H9 (cell line): ENCODE data around the gene MAN1A2. TPM values are rescaled to one million over a fixed set of nuclear protein-coding genes. Genes with fewer than 3 reads are reported as not detected.

Experiments
- DNase-seq: peaks from one replicate; pipeline ENCODE4 v3.0.0-alpha.2; 2017
- H2AFZ ChIP-seq: one replicate; pipeline ENCODE4 v1.6.1; 2013; ENCODE audit warnings: mild to moderate bottlenecking, low read length, control low read depth, moderate library complexity
- H2AK5ac ChIP-seq: 2 replicates; pipeline ENCODE4 v1.6.1; 2013; ENCODE audit warnings: low read length, control low read depth, mixed read lengths; ENCODE audit not compliant: insufficient read length
- H2BK120ac ChIP-seq: one replicate; pipeline ENCODE4 v1.6.1; 2013; ENCODE audit warnings: low read depth, mild to moderate bottlenecking, low read length, control low read depth, inconsistent platforms; ENCODE audit not compliant: poor library complexity, severe bottlenecking
- H2BK12ac ChIP-seq: 2 replicates; pipeline ENCODE4 v1.6.1; 2013; ENCODE audit warnings: low read length, control low read depth, mixed read lengths, low read depth; ENCODE audit not compliant: insufficient read length
- H2BK15ac ChIP-seq: 2 replicates; pipeline ENCODE4 v1.6.1; 2013; ENCODE audit warnings: low read depth, low read length, control low read depth
- H2BK20ac ChIP-seq: one replicate; pipeline ENCODE4 v1.6.1; 2013; ENCODE audit warnings: low read depth, mild to moderate bottlenecking, low read length, control low read depth, inconsistent platforms; ENCODE audit not compliant: poor library complexity, severe bottlenecking
- H2BK5ac ChIP-seq: 2 replicates; pipeline ENCODE4 v1.6.1; 2013; ENCODE audit warnings: low read length, control low read depth, mixed read lengths; ENCODE audit not compliant: insufficient read length
- H3K14ac ChIP-seq: 2 replicates; pipeline ENCODE4 v1.6.1; 2013; ENCODE audit warnings: low read length, control low read depth; ENCODE audit not compliant: insufficient read depth
- H3K18ac ChIP-seq: 2 replicates; pipeline ENCODE4 v1.6.1; 2013; ENCODE audit warnings: low read depth, mild to moderate bottlenecking, mixed read lengths, low read length, control low read depth; ENCODE audit not compliant: insufficient read length
- H3K23ac ChIP-seq: 2 replicates; pipeline ENCODE4 v1.6.1; 2013; ENCODE audit warnings: low read length, control low read depth, mixed read lengths, low read depth; ENCODE audit not compliant: insufficient read length
- H3K23me2 ChIP-seq: 2 replicates; pipeline ENCODE4 v1.6.1; 2013; ENCODE audit warnings: low read depth, mild to moderate bottlenecking, mixed read lengths, low read length, control low read depth; ENCODE audit not compliant: insufficient read length, poor library complexity, severe bottlenecking
- H3K27ac ChIP-seq: 2 replicates; pipeline ENCODE4 v1.5.1; 2013; ENCODE audit warnings: low read length, control low read depth, mixed read lengths, low read depth; ENCODE audit not compliant: insufficient read length
- H3K27me3 ChIP-seq: 2 replicates; pipeline ENCODE4 v1.6.1; 2013; ENCODE audit warnings: low read length, control low read depth, inconsistent platforms; ENCODE audit not compliant: insufficient read depth
- H3K4ac ChIP-seq: 2 replicates; pipeline ENCODE4 v1.6.1; 2013; ENCODE audit warnings: low read depth, mild to moderate bottlenecking, control low read depth, inconsistent platforms, low read length, moderate library complexity
- H3K4me1 ChIP-seq: 2 replicates; pipeline ENCODE4 v1.6.1; 2013; ENCODE audit warnings: low read length, control low read depth, inconsistent platforms; ENCODE audit not compliant: insufficient read depth
- H3K4me2 ChIP-seq: 2 replicates; pipeline ENCODE4 v1.6.1; 2013; ENCODE audit warnings: low read length, control low read depth, mixed read lengths; ENCODE audit not compliant: insufficient read length, insufficient read depth
- H3K56ac ChIP-seq: 2 replicates; pipeline ENCODE4 v1.6.1; 2013; ENCODE audit warnings: low read depth, mild to moderate bottlenecking, mixed read lengths, low read length, control low read depth; ENCODE audit not compliant: insufficient read length
- H3K79me1 ChIP-seq: 2 replicates; pipeline ENCODE4 v1.6.1; 2013; ENCODE audit warnings: low read depth, mild to moderate bottlenecking, moderate library complexity, low read length, control low read depth, inconsistent platforms; ENCODE audit not compliant: insufficient read depth, poor library complexity, severe bottlenecking
- H3K79me2 ChIP-seq: 2 replicates; pipeline ENCODE4 v1.6.1; 2013; ENCODE audit warnings: low read length, control low read depth, inconsistent platforms; ENCODE audit not compliant: insufficient read depth
- H3K9ac ChIP-seq: 2 replicates; pipeline ENCODE4 v1.6.1; 2013; ENCODE audit warnings: low read length, control low read depth, mixed read lengths; ENCODE audit not compliant: insufficient read length; ENCODE audit errors: extremely low read depth
- H3K9me3 ChIP-seq: one replicate; pipeline ENCODE4 v1.6.1; 2013; ENCODE audit warnings: low read depth, low read length, inconsistent platforms; ENCODE audit not compliant: control insufficient read depth
- H3T11ph ChIP-seq: one replicate; pipeline ENCODE4 v1.6.1; 2013; ENCODE audit warnings: mild to moderate bottlenecking, low read length, control low read depth, inconsistent platforms
- H4K20me1 ChIP-seq: one replicate; pipeline ENCODE4 v1.6.1; 2013; ENCODE audit not compliant: control insufficient read depth, insufficient read length, insufficient read depth
- H4K5ac ChIP-seq: 2 replicates; pipeline ENCODE4 v1.6.1; 2013; ENCODE audit warnings: low read depth, mild to moderate bottlenecking, mixed read lengths, low read length, control low read depth; ENCODE audit not compliant: insufficient read length
- H4K8ac ChIP-seq: replicated peaks from 2 replicates; pipeline ENCODE4 v1.6.1; 2013; ENCODE audit warnings: low read length, control low read depth, mixed read lengths, low read depth; ENCODE audit not compliant: insufficient read length
- H4K91ac ChIP-seq: 2 replicates; pipeline ENCODE4 v1.6.1; 2013; ENCODE audit warnings: low read depth, mild to moderate bottlenecking, moderate library complexity, mixed read lengths, low read length, control low read depth; ENCODE audit not compliant: insufficient read length
- H3K27ac Mint-ChIP-seq, 3 experiments: 2 replicates in 2 of 3; 3 replicates in 1 of 3; pipeline ENCODE4 v1.8.0; 2020 to 2021; ENCODE audit warnings: mixed read lengths in 3 of 3, mild to moderate bottlenecking in 1 of 3, moderate library complexity in 1 of 3
- H3K27me3 Mint-ChIP-seq: 2 replicates; pipeline ENCODE4 v1.8.0; 2021; ENCODE audit warnings: low read depth, mild to moderate bottlenecking, moderate library complexity, mixed read lengths
- H3K36me3 Mint-ChIP-seq, 3 experiments: 2 replicates in 2 of 3; 3 replicates in 1 of 3; pipeline ENCODE4 v1.8.0; 2020 to 2021; ENCODE audit warnings: low read depth in 3 of 3, mixed read lengths in 3 of 3; ENCODE audit not compliant: insufficient read depth in 1 of 3
- H3K4me1 Mint-ChIP-seq, 2 experiments: 2 replicates each; pipeline ENCODE4 v1.8.0; 2020; ENCODE audit warnings: mixed read lengths in 2 of 2
- H3K4me3 Mint-ChIP-seq, 2 experiments: 2 replicates in 1 of 2; 3 replicates in 1 of 2; pipeline ENCODE4 v1.8.0; 2020 to 2021; ENCODE audit warnings: mild to moderate bottlenecking in 2 of 2, mixed read lengths in 2 of 2, moderate library complexity in 1 of 2
- H3K9me3 Mint-ChIP-seq, 2 experiments: 2 replicates in 1 of 2; 3 replicates in 1 of 2; pipeline ENCODE4 v1.8.0; 2020; ENCODE audit warnings: mild to moderate bottlenecking in 2 of 2, mixed read lengths in 2 of 2, moderate library complexity in 1 of 2
- CTCF ChIP-seq: fragments of 200-600 bp; sonication (generic); conservative IDR thresholded peaks from 3 replicates; pipeline ENCODE4 v1.8.0; 2021; ENCODE audit warnings: antibody characterized with exemption, mild to moderate bottlenecking
- total RNA-seq: library from RNA; stranded (reverse); gene quantifications from 2 replicates; pipeline ENCODE4 v1.2.1, GENCODE V29; 2021

Gene MAN1A2
- total RNA-seq, 1 experiment from 2014 or later, result 24.0 TPM

GRCh38 chr1:117370509-117370908 lies 3.3 kb downstream of the MAN1A2 start:
- no peak for TF ChIP-seq CTCF
- Histone ChIP-seq H3K79me1 (no peaks in the 10 kb centered on the region), H3K14ac (no peak overlapping the region), H3K9ac (no peak overlapping the region), H3K56ac (no peak overlapping the region), H3K4me2 (no peak overlapping the region), H3K18ac (no peak overlapping the region), H3K9me3 (no peaks in the 10 kb centered on the region), H3K23ac (no peak overlapping the region), H2BK20ac (no peak overlapping the region), H3K27me3 (no peaks in the 10 kb centered on the region; the same call in 1 of the 2 replicates), H3T11ph (no peak overlapping the region), H3K27ac (no peak overlapping the region), H2BK5ac (no peak overlapping the region), H4K20me1 (no peaks in the 10 kb centered on the region), H3K79me2 (peaks cover 6% of the 10 kb centered on the region; the same call in 1 of the 2 replicates), H3K4me1 (peaks cover 5% of the 10 kb centered on the region; the same call in 1 of the 2 replicates), H4K5ac (no peak overlapping the region), H4K91ac (no peak overlapping the region), H2BK15ac (no peak overlapping the region), H2BK12ac (no peak overlapping the region), H2AK5ac (no peak overlapping the region), H2BK120ac (no peak overlapping the region), H3K23me2 (peaks cover 17% of the 10 kb centered on the region), H2AFZ (no peak overlapping the region), H4K8ac (no peak overlapping the region), H3K4ac (no peak overlapping the region)
- DNase-seq, result no peak
- Mint-ChIP-seq H3K4me3 (peak overlapping the region; percentile 60 to 87; a peak in 2 of 5 replicates), H3K36me3 (no peaks in the 10 kb centered on the region; a peak in 3 of 7 replicates), H3K27me3 (peaks cover 5% of the 10 kb centered on the region), H3K4me1 (peaks cover 36 to 38% of the 10 kb centered on the region in 2 experiments), H3K9me3 (no peaks in the 10 kb centered on the region), H3K27ac (no peak overlapping the region)
